GM12878 (cell line): ENCODE results near the gene DYNC2H1. TPM values are rescaled to one million over a fixed set of nuclear protein-coding genes. Genes with fewer than 3 reads are reported as not detected.

Source experiments
- ATAC-seq: fragments of 200-7000 bp; cut with Tn5 transposase; 3 replicates; pipeline ENCODE4 v1.9.1; 2020; ENCODE audit warnings: mild to moderate bottlenecking, moderate library complexity
- BruUV-seq: library from RNA; stranded (reverse); fragments of 400-500 nt; replicated peaks from 2 replicates; lab custom pipeline; 2021; lab: Mats Ljungman, UMichigan
- CTCF ChIA-PET: fragments of 300-600 bp; sonication (Branson Sonifier 250); formaldehyde crosslinking; extraction: SDS; loops from one replicate; lab custom pipeline; 2021; ENCODE audit warnings: inconsistent platforms; lab: Yijun Ruan, JAX
- POLR2A ChIA-PET: fragments of 350-600 bp; formaldehyde crosslinking; extraction: SDS; loops from one replicate; lab custom pipeline; 2021; ENCODE audit warnings: inconsistent platforms; lab: Charles Lee
- RAD21 ChIA-PET: fragments of 300-600 bp; sonication (Branson Sonifier 250); formaldehyde crosslinking; loops from one replicate; lab custom pipeline; 2023; ENCODE audit warnings: antibody characterized with exemption; ENCODE audit not compliant: unreplicated experiment; lab: Charles Lee
- SMC1A ChIA-PET: fragments of 300-600 bp; sonication (Branson Sonifier 250); formaldehyde crosslinking; loops from one replicate; lab custom pipeline; 2023; ENCODE audit not compliant: unreplicated experiment, uncharacterized antibody; lab: Charles Lee
- DNase-seq: peaks from one replicate; pipeline ENCODE4 v3.0.0-alpha.2; 2011; ENCODE audit warnings: low read depth, low spot score
- FAIRE-seq: peaks from 3 replicates; lab custom pipeline; 2011; peaks lifted over from hg19 to GRCh38; lab: Jason Lieb, UNC
- H2AFZ ChIP-seq: 2 replicates; pipeline ENCODE4 v1.6.0; 2011; ENCODE audit warnings: low read depth, low read length, control low read depth; ENCODE audit not compliant: control insufficient read depth
- H3K27ac ChIP-seq: 2 replicates; pipeline ENCODE4 v1.5.1; 2011; ENCODE audit warnings: control low read depth; ENCODE audit not compliant: control insufficient read depth, insufficient read depth
- H3K27me3 ChIP-seq, 2 experiments: replicated peaks in 1 of 2; 2 replicates each; pipeline versions ENCODE4 v1.6.0 to v1.6.1; 2011; ENCODE audit warnings: low read length in 1 of 2; ENCODE audit not compliant: control insufficient read depth in 2 of 2, insufficient read depth in 2 of 2
- H3K36me3 ChIP-seq, 2 experiments: 2 replicates each; pipeline ENCODE4 v1.5.1; 2011; ENCODE audit warnings: low read length in 1 of 2; ENCODE audit not compliant: control insufficient read depth in 2 of 2, insufficient read depth in 2 of 2
- H3K4me1 ChIP-seq: 2 replicates; pipeline ENCODE4 v1.6.1; 2011; ENCODE audit warnings: mild to moderate bottlenecking, low read length, moderate library complexity, mixed read lengths; ENCODE audit not compliant: control insufficient read depth, insufficient read depth
- H3K4me2 ChIP-seq: 2 replicates; pipeline ENCODE4 v1.6.0; 2011; ENCODE audit warnings: control low read depth; ENCODE audit not compliant: control insufficient read depth, insufficient read depth
- H3K4me3 ChIP-seq: fragments of 200-600 bp; sonication (generic); 2 replicates; pipeline ENCODE4 v1.5.1; 2016
- H3K79me2 ChIP-seq: 2 replicates; pipeline ENCODE4 v1.6.0; 2011; ENCODE audit warnings: low read length; ENCODE audit not compliant: control insufficient read depth, insufficient read depth
- H3K9ac ChIP-seq: 2 replicates; pipeline ENCODE4 v1.8.0; 2011; ENCODE audit warnings: low read length, control low read depth, mixed read lengths; ENCODE audit not compliant: control insufficient read depth, insufficient read depth
- H3K9me3 ChIP-seq: replicated peaks from 3 replicates; pipeline ENCODE4 v1.5.1; 2011; ENCODE audit warnings: mild to moderate bottlenecking, low read length; ENCODE audit not compliant: control insufficient read depth, insufficient read depth
- H4K20me1 ChIP-seq: 2 replicates; pipeline ENCODE4 v1.6.0; 2011; ENCODE audit not compliant: control insufficient read depth, insufficient read depth
- BCL11A ChIP-seq: IDR thresholded peaks from 2 replicates; pipeline ENCODE4 v1.6.1; 2011; ENCODE audit warnings: low read depth, low read length
- GABPA ChIP-seq: IDR thresholded peaks from 2 replicates; pipeline ENCODE4 v1.6.1; 2014; ENCODE audit warnings: antibody characterized with exemption, low read depth, mild to moderate bottlenecking, inconsistent platforms
- HDGF ChIP-seq: fragments of 450-650 bp; IDR thresholded peaks from 2 replicates; pipeline ENCODE4 v1.6.1; 2016; ENCODE audit warnings: antibody characterized with exemption
- NRF1 ChIP-seq: conservative IDR thresholded peaks from 2 replicates; pipeline ENCODE4 v1.6.1; 2011; ENCODE audit warnings: mild to moderate bottlenecking, low read depth, low read length, improper control_type of control experiment
- POLR2A ChIP-seq: IDR thresholded peaks from 2 replicates; pipeline ENCODE4 v1.6.1; 2011; ENCODE audit warnings: low read depth, mild to moderate bottlenecking, low read length
- SREBF1 ChIP-seq: IDR thresholded peaks from 2 replicates; pipeline ENCODE4 v1.6.1; 2012; ENCODE audit warnings: mild to moderate bottlenecking, low read length
- SRF ChIP-seq, 2 experiments: IDR thresholded peaks; 2 replicates each; pipeline ENCODE4 v1.6.1; 2011; ENCODE audit warnings: low read depth in 2 of 2, low read length in 2 of 2, mild to moderate bottlenecking in 1 of 2, moderate library complexity in 1 of 2
- STAT1 ChIP-seq: fragments of 450-650 bp; conservative IDR thresholded peaks from 2 replicates; pipeline ENCODE4 v1.6.1; 2014; ENCODE audit warnings: antibody characterized with exemption, mild to moderate bottlenecking
- YY1 ChIP-seq: IDR thresholded peaks from 2 replicates; pipeline ENCODE4 v1.6.1; 2011; ENCODE audit warnings: low read depth, mild to moderate bottlenecking, low read length
- ZNF274 ChIP-seq: IDR thresholded peaks from one replicate; pipeline ENCODE4 v1.8.0; 2011; ENCODE audit not compliant: insufficient read length, insufficient read depth
- ZNF384 ChIP-seq: IDR thresholded peaks from 2 replicates; pipeline ENCODE4 v1.6.1; 2012; ENCODE audit warnings: low read depth, mild to moderate bottlenecking, low read length, improper control_type of control experiment, borderline replicate concordance
- WGBS: methylation state at CpG from one replicate; pipeline ENCODE4 v1.1.6; 2016; ENCODE audit warnings: low lambda C conversion rate; ENCODE audit not compliant: insufficient replicate concordance, insufficient coverage; ENCODE audit errors: missing lambda C conversion rate; 5-methylcytosine and 5-hydroxymethylcytosine counted together
- in situ Hi-C: fragments of 300-500 bp; cut with MboI; formaldehyde crosslinking; loops from 9 replicates; pipeline ENCODE4 v1.14.3; 2018; ENCODE audit warnings: mixed read lengths
- intact Hi-C: fragments of 100-400 bp; cut with micrococcal nuclease; formaldehyde crosslinking; loops from one replicate; pipeline ENCODE4 v1.14.2; 2022; ENCODE audit not compliant: unreplicated experiment
- polyA plus RNA-seq, 11 experiments: library from polyadenylated mRNA; depleted of rRNA in 4 of 11; unstranded in 6 of 11; stranded (reverse) in 5 of 11; fragments of >200 nt; fragmentation: Nextera tagmentation in 4 of 11; fragmentation: Illumina TruSeq in 1 of 11; extraction: Ambion mirVana in 4 of 11; extraction: Trizol in 1 of 11; gene quantifications; 1 replicate in 1 of 11; 2 replicates in 10 of 11; pipeline versions ENCODE4 v1.2.1 to v1.2.3, GENCODE V29; 2011 to 2016; ENCODE audit warnings: inconsistent platforms in 2 of 11, missing spikeins in 2 of 11, low read depth in 1 of 11
- total RNA-seq, 4 experiments: library from RNA; depleted of rRNA in 3 of 4; stranded (reverse); fragments of >200 nt in 3 of 4; fragmentation: Illumina TruSeq in 1 of 4; extraction: Trizol in 1 of 4; gene quantifications; 2 replicates each; pipeline versions ENCODE4 v1.2.1 to v1.2.3, GENCODE V29; 2013 to 2021
- TF ChIP-seq, protein P1 (sequence below): IDR thresholded peaks from 2 replicates; pipeline ENCODE4 v1.6.1; 2011; ENCODE audit warnings: low read depth, low read length, improper control_type of control experiment, borderline replicate concordance
- TF ChIP-seq, protein P2 (sequence below): fragments of 450-650 bp; IDR thresholded peaks from 2 replicates; pipeline ENCODE4 v1.6.1; 2017; ENCODE audit warnings: low read depth, mild to moderate bottlenecking, moderate library complexity

The DYNC2H1 gene
- total and polyA plus RNA-seq, 10 of the 15 experiments (the other 5 are each of a cell fraction or from before 2014, with no cell fraction given) = 0.12 to 3.9 (median 0.23) TPM; not detected in 2

- in situ Hi-C loops = no loop called here
Observed at GRCh38 chr11:103368145-103368544, 258.9 kb downstream of the DYNC2H1 start.

More at GRCh38 chr11:103368145-103368544, 258.9 kb downstream of the DYNC2H1 start:
- ATAC-seq (no peak), DNase-seq (no peak)
- Histone ChIP-seq H3K79me2 (no peaks in the 10 kb centered on the region), H3K27ac (no peak overlapping the region), H4K20me1 (no peaks in the 10 kb centered on the region), H3K27me3 (no peaks in the 10 kb centered on the region), H2AFZ (no peak overlapping the region), H3K4me1 (no peaks in the 10 kb centered on the region)
- 0% methylated on average over 1 of the region's 1 CpG for WGBS
- CTCF ChIA-PET = no interaction called here
- TF ChIP-seq POLR2A (no peak), ZNF384 (no peak), GABPA (no peak), HDGF (no peak), SREBF1 (no peak), NRF1 (no peak), YY1 (no peak), SRF (IDR thresholded peaks at IDR 0.05; ENCODE audit: low read depth in 2 of 2, low read length in 2 of 2) (no peak), STAT1 (no peak), BCL11A (no peak), ZNF274 (no peak)
- TF ChIP-seq, protein P1, sequence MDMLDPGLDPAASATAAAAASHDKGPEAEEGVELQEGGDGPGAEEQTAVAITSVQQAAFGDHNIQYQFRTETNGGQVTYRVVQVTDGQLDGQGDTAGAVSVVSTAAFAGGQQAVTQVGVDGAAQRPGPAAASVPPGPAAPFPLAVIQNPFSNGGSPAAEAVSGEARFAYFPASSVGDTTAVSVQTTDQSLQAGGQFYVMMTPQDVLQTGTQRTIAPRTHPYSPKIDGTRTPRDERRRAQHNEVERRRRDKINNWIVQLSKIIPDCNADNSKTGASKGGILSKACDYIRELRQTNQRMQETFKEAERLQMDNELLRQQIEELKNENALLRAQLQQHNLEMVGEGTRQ = no peak
- TF ChIP-seq, protein P2, sequence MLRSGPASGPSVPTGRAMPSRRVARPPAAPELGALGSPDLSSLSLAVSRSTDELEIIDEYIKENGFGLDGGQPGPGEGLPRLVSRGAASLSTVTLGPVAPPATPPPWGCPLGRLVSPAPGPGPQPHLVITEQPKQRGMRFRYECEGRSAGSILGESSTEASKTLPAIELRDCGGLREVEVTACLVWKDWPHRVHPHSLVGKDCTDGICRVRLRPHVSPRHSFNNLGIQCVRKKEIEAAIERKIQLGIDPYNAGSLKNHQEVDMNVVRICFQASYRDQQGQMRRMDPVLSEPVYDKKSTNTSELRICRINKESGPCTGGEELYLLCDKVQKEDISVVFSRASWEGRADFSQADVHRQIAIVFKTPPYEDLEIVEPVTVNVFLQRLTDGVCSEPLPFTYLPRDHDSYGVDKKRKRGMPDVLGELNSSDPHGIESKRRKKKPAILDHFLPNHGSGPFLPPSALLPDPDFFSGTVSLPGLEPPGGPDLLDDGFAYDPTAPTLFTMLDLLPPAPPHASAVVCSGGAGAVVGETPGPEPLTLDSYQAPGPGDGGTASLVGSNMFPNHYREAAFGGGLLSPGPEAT = no peak
- TF ChIP-seq, all 136 proteins: peak for 0
- POLR2A ChIA-PET = no interaction called here
- no peak for FAIRE-seq
- intact Hi-C loops = no loop called here
- Histone ChIP-seq H3K9me3 (no peaks in the 10 kb centered on the region), H3K9ac (no peak overlapping the region), H3K4me3 (no peak overlapping the region), H3K36me3 (no peaks in the 10 kb centered on the region), H3K4me2 (no peak overlapping the region)
- RAD21 ChIA-PET = no interaction called here
- BruUV-seq = no TSS peak
- SMC1A ChIA-PET = interaction anchor here (0.6 to 2.1 kb wide), 2 partner anchors 10 to 274 kb away, joined by 3 to 6 read pairs; no protein-coding TSS in a partner anchor
